Measurements from ENCODE around the gene FAM120B.

Gene FAM120B

DNA sequence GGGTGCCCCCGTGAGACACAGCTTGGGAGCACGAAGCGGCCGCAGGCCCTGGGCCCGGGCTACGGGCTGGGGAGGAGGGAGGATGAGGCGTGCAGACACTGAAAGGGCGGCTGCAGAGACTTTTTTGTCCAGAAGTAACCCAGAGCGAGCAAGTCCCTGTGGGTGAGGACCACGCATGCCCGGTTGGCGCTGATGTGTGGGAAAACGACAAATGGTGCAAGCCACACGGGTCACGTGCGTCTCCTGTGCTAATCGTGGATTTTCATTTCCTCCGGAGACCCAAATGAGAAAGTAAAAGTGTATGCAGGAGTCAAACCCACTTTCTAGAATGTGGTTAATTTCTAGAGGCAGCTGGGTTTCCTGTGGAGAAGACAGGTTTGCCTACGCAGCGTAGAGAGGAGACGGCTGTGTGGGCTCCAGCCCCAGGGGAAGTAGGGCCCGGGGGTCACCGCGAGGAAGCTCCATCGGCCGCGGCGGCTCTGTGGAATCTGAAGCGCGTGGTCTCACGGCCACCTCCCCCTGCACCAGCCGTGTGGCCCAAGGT lies 34.7 kb upstream of the FAM120B start:
- peak; percentile 90 for DNase-seq

GRCh38 chr6:170272341-170273065 lies 34.1 kb upstream of the FAM120B start:
- DNase-seq, result no peak

GRCh38 chr6:170273191-170273590 lies 33.4 kb upstream of the FAM120B start:
- DNase-seq, result no peak

GRCh38 chr6:170273681-170274080 lies 32.9 kb upstream of the FAM120B start:
- no peak for DNase-seq

- DNase-seq, result no peak
These were observed 31.6 kb upstream of the FAM120B start for GRCh38 chr6:170274713-170275560.

DNA sequence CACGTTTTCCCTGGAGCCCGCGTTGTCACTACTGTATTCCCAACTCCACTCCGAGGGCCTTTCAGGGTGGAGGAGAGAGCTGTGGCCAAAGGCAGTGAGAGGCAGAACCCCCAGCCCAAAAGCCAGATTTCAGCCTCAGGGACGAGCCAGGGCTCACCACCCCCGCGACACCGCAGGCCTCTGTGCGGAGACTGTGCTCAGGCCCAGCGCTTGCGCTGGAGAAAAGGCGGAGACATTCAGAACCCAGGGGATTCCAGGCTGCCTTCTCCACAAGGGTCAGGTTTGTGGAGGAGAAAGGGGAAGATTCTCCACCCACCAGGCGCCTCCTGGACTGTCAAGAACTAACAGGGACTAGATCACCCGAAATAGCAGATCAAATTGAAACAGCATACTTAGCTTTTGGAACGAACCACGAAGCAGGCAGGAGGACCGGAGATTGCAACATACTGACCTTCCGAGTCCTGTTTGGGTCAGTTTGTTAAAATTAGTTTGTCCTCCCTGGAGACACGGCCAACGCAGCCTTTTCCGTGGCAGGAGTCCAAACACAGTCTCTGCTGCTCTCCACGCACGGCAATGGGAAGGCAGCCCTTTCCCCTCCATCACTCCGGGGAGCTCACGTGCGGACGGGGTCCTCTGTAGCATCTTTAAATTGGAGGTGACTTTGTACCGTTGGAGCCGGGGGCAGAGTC lies 30.0 kb upstream of the FAM120B start:
- no peak for DNase-seq

- DNase-seq, result no peak
These were observed 28.4 kb upstream of the FAM120B start for GRCh38 chr6:170277893-170278742.

DNA sequence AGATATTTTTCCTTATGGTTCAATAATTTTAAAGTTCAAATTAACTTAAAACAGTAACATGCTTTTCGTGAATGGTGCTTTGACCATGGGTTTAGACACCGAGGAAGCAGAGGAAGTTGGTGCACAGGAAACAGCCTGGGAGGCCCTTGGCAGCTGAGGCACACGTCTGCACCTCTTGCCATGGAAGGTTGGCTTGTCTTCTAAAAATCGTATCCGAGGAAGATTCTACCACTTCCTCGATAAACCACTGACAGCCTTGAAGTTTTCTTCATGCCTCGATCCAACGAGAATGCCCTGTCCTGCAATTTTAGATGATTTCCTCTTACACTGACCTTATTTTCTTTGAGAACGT lies 27.8 kb upstream of the FAM120B start:
- no peak for DNase-seq

DNA sequence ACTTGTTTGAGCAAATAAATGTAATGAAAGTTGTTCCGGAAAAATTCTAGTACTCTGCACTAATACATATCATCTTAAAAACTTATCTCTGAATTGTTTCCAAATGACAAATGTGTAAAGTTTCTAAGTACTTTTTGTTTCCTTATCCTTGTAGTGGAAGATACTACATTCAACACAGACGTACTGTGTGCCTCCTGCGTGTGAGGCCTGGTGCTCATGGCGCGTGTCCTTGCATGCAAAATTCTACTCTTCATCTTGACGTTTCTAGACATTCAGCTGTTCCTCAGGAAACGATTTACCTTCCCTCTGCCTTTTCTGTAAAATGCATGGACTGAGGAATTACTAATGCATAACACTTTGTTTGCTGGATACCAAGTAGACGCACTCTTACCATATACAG lies 27.1 kb upstream of the FAM120B start:
- no peak for DNase-seq

DNA sequence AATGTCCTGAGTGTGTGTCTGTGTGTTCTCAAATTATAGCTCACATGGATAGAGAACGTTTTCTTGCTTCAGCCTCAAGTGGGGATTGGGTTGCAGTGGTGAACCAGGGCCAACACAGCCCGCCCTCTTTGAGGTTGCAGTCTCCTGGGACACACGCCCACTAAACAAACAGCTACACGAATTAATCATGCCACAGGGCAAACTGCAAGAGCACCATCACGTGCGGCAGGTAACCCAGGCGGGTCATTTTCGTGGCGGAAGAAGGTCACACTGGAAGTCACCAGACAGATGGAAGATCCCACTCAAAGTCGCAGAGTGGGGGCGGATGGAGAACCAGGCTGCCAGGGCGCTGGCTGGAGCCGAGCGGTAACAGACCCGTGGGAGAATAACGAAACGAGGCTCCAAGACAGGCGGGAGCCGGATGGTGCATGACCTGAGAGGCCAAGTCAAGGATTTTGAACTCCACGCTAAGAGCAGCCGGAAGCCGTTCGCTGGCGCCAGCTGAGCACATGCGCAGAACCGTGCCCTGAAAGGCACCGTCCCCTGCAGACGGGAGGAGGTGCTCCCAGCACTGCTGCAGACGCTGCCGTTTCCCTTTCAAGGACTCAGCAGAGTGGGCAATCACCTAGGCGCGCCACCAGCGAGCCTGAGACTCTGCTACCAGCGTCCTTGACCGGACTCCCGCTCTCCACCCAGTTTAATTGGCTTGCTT lies 26.4 kb upstream of the FAM120B start:
- peak in 1 of 2 donors; percentile 35 for DNase-seq

DNA sequence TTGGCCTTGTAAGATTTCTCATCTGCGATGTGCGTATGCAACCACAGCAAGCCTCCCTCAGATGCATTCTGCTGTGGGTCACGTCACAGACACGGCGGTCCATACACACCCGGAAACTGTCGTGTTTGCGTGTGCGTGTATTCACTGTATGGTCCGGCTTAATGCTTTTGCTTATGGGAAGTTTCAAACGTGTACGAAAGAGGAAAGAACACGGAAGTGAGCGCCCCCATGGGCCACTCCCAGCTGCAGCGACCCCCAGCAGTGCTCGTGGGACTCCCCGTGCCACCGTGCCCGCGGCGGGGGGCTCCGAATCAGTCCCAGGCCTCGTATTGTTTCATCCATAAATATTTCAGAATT lies 25.9 kb upstream of the FAM120B start:
- DNase-seq, result no peak

DNA sequence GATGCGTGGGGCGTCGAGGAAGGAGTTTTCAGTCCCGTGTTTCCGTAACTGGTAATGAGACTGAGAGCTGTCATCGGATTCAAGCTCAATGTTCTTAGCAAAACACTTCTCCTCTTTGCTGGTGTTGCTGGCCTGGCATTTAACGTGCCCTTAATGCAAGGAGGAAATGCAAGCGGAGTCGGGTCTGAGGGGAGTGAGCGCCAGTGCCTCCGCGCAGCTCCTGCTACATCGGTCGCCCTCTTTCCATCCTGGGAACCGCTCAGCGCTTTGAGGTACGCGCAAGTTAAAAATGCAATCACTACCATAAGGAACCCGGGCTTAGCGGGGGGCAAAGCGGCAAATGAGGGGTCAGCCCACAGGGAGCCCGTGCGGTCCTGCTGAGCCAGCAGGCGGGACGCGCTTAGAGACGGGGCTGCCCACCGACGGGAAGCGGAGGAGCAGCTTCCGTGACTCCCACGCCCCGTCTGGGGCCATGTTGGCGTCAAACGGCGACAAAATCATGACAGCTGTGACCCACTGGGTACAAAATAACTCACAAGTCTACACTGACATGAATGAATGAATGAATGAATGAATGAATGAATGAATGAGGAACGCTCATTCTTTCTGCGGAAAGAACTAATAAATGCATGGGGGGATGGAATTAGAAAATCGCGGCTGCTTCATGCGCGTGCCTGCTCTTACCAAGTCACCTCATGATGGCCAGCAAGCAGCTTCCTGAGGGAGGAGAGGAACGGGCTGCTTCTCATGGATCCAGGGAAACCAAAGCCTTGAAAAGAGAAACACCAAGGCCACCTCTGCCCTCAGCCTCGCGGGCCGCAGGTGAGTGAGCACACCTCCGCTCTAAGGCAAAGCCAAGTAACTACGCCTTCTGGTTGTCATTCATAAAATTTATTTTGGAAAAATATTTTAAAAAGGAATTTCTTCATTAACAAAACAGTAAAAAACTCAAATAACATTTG lies 24.9 kb upstream of the FAM120B start:
- DNase-seq, result no peak

DNA sequence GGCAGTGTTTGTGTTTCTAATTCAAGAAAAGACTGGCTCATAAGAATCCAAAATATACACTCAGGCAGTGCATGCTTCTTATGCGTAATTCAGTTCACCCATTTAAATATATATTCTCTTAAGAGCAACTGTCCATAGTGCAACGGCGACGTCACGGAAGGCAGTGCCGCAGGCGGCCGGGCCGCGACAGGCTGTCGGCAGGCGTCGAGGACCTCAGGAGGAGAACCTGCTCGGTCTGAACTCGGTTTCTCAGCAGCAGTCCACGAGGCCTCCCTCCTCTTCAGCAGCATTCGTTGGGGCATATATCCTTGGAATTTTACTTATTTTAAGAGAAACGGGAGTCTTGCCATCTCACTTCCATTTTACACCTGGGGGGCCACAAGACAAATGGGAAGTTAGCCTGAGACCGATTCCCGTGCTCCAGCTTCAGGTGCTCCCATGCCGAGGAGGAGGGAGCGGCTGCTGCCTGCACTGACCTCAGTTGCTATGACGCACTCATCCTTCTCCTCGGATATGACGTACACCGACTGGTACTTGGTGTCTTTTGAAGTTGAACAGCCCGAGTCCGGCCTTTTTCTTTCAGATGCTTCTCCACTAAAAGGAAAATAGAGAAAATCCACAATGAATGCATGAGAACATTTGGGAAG lies 23.9 kb upstream of the FAM120B start:
- no peak for DNase-seq

DNA sequence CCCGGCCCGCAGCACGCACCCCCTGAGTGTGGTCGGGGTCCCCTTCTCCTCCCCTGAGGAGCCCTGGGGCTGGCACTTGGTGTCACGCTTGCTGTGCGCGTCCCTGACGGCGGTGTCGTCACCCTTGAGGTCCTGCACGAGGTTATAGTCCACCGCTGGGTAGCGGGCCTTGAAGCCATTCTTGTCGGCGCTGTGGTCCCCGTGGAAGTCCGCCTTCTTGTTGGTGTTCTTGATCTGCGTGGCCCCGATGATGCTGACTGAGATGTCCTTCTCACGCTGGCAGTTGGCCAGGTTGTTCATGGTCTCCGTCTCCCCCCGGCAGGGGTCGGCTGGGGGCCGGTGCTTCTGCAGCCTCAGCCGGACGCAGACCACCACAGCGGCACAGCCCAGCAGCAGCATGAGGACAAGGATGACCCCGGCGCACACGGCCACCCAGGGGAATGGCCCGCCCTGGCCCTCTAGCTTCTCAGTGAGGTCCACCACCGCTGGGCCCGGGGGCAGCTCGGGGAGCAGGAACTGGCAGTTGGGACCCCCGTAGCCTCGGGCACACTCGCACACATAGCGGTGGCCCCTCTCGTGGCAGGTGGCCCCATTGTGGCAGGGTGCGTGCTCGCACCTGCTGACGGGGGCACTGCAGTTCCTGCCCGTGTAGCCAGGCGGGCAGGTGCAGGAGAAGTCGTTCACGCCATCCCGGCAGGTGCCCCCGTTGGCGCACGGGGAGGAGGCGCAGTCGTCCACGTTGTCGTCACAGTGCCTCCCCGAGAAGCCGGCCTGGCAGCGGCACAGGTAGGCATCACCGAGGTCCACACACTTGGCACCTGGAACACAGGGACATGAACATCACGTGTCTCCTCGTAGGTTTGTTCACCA lies 23.1 kb upstream of the FAM120B start:
- no peak for DNase-seq

DNA sequence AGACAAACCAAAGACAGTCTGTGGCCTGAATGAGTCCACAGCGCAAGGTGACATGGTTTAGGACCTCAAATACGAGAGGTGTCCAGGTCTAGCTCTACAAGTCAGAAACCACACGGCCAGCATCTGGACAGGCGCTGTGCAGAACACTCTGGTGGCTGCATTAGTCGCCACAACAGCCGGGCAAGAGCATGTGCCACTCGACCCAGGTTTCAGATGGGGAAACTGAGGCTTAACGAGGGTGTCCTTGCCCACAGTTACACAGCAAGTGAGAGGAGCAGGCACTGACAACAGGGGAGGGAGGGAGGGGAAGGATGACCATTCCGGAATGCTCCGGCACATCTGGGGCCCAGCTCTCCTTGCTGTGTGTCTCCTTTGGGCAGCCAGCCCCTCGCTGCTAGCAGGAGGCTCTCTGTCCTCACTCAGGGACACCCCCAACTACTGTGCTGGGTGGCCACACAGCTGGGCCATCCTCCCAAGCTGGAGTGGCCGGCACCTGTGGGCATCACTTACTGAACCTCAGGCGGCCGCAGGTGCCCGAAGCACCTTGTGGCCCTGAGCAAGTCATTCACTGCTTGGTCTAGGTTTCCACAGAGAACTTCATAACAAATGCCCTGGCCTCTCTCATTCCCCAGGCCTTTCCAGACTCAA lies 22.3 kb upstream of the FAM120B start:
- no peak for DNase-seq

DNA sequence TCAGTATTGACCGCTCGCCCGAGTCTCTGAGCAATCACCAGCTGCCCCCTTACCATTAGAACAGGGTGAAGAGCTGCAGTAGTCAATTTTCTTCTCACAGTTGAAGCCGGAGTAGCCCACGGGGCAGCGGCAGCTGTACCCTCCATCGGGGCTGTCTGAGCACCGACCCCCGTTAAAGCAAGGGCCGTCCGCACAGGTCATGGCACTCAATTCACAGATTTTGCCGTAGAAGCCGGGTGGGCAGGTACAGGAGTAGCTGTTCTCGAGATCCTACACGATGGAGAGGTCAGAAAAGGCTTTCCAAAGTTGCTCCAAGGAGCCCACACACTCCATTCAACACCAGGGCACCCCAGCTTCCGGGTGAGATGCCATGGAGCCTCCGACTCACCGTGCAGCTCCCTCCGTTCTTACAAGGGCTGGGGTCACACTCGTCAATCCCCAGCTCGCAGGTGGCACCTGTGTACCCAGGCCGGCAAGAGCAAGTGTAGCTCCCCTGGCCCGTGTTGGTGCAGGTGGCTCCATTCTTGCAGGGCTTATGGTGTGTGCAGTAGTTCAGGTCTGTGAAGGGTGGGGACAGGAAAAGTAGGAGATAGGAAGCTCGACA lies 21.6 kb upstream of the FAM120B start:
- no peak for DNase-seq

DNA sequence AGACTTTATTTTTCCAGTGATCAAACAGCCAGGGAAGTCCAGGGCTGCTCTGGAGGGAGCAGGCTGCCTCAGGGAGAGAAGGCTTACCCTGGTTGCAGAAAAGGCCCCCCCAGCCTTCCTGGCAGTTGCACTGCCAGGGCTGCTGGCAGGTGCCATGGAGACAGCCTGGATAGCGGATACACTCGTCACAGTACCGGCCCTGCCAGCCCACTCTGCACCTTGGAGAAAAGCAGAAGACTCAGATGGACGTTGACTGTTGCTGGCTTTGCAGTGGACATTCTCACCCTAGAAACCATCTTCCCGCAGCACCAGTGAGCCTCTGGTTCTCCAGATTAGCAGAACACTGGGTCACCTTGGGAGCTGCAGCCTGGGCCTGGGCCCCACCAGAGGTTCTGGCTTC lies 21.1 kb upstream of the FAM120B start:
- no peak for DNase-seq
